KMS-11 (cell line): ENCODE data around the gene NUFIP1.

Source experiments
- H2AFZ ChIP-seq: fragments of 200-600 bp; sonication (generic); 2 replicates; pipeline ENCODE4 v1.6.1; 2016; ENCODE audit warnings: antibody characterized with exemption, mixed run types, low read depth
- H3K27ac ChIP-seq: fragments of 200-600 bp; sonication (generic); 2 replicates; pipeline ENCODE4 v1.6.1; 2016; ENCODE audit warnings: mild to moderate bottlenecking, mixed run types
- H3K27me3 ChIP-seq: fragments of 200-600 bp; sonication (generic); 2 replicates; pipeline ENCODE4 v1.6.1; 2017; ENCODE audit warnings: mild to moderate bottlenecking, low read depth, mixed run types, moderate library complexity; ENCODE audit not compliant: insufficient read depth
- H3K36me3 ChIP-seq: fragments of 200-600 bp; sonication (generic); 2 replicates; pipeline ENCODE4 v1.6.1; 2017; ENCODE audit warnings: mild to moderate bottlenecking, mixed run types; ENCODE audit not compliant: insufficient read depth
- H3K4me1 ChIP-seq: fragments of 200-600 bp; sonication (generic); 2 replicates; pipeline ENCODE4 v1.6.1; 2016; ENCODE audit warnings: mild to moderate bottlenecking, low read depth, mixed run types; ENCODE audit not compliant: poor library complexity, severe bottlenecking
- H3K4me2 ChIP-seq: fragments of 200-600 bp; sonication (generic); 2 replicates; pipeline ENCODE4 v1.7.0; 2016; ENCODE audit warnings: mild to moderate bottlenecking, mixed run types
- H3K4me3 ChIP-seq: fragments of 200-600 bp; sonication (generic); IDR thresholded peaks from 2 replicates; pipeline ENCODE4 v1.6.1; 2017; ENCODE audit warnings: low read depth, low read length, mixed read lengths; ENCODE audit not compliant: insufficient read depth
- H3K79me2 ChIP-seq: fragments of 200-600 bp; sonication (generic); 2 replicates; pipeline ENCODE4 v1.6.1; 2016; ENCODE audit warnings: low read depth, mixed run types; ENCODE audit not compliant: insufficient read depth
- H3K9ac ChIP-seq: fragments of 200-600 bp; sonication (generic); 2 replicates; pipeline ENCODE4 v1.6.1; 2016; ENCODE audit warnings: mild to moderate bottlenecking, mixed run types
- H4K20me1 ChIP-seq: fragments of 200-600 bp; sonication (generic); 2 replicates; pipeline ENCODE4 v1.6.1; 2016; ENCODE audit warnings: mild to moderate bottlenecking, mixed run types; ENCODE audit not compliant: insufficient read depth
- TF ChIP-seq, protein P1 (sequence below): fragments of 200-600 bp; sonication (generic); conservative IDR thresholded peaks from 2 replicates; pipeline ENCODE4 v1.6.1; 2017; ENCODE audit warnings: low read depth, mild to moderate bottlenecking, antibody characterized with exemption, low read length, moderate library complexity, mixed read lengths

The NUFIP1 gene

DNA sequence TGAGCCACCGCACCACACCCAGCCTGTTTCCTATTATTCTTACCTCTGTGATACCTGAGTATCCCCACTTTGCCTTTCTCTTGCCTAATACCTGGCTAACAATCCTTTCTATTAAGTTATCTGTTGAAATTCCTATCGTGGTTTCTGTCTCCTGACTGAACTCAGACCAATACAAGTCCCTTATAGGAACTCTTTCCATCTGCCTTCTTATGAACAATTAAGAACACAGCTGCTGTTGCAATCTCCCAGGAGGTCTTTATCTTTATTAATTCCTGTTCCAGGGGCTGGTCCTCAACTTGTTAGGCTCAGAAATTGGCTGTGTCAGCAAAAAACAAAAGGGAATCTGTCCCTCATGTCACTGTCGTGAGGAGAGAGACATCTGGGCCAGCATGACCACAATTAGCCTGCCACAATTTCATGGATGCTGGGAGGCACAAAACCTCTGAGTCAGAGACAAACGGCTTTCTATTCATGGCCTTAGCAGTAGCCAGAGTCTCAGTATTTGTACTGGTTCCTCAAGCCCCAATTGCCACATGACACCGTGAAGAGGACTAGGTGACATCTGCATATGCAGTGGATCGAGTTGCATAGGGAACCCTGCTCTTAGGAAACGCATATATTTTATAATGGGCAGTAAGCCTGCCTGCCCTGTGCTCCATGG, 58.2 kb downstream of the NUFIP1 start:
- no peaks in the 10 kb centered on the region for H3K36me3 ChIP-seq
- no peak overlapping the region for H3K27ac ChIP-seq
- no peaks in the 10 kb centered on the region for H4K20me1 ChIP-seq
- H3K4me2 ChIP-seq = no peak overlapping the region
- no peaks in the 10 kb centered on the region for H3K79me2 ChIP-seq
- no peak overlapping the region for H3K9ac ChIP-seq
- H2AFZ ChIP-seq = no peak overlapping the region
- TF ChIP-seq, protein P1, sequence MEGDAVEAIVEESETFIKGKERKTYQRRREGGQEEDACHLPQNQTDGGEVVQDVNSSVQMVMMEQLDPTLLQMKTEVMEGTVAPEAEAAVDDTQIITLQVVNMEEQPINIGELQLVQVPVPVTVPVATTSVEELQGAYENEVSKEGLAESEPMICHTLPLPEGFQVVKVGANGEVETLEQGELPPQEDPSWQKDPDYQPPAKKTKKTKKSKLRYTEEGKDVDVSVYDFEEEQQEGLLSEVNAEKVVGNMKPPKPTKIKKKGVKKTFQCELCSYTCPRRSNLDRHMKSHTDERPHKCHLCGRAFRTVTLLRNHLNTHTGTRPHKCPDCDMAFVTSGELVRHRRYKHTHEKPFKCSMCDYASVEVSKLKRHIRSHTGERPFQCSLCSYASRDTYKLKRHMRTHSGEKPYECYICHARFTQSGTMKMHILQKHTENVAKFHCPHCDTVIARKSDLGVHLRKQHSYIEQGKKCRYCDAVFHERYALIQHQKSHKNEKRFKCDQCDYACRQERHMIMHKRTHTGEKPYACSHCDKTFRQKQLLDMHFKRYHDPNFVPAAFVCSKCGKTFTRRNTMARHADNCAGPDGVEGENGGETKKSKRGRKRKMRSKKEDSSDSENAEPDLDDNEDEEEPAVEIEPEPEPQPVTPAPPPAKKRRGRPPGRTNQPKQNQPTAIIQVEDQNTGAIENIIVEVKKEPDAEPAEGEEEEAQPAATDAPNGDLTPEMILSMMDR = no peak
- no peak overlapping the region for H3K4me3 ChIP-seq
- peaks cover 11% of the 10 kb centered on the region for H3K4me1 ChIP-seq
- H3K27me3 ChIP-seq = no peaks in the 10 kb centered on the region

DNA sequence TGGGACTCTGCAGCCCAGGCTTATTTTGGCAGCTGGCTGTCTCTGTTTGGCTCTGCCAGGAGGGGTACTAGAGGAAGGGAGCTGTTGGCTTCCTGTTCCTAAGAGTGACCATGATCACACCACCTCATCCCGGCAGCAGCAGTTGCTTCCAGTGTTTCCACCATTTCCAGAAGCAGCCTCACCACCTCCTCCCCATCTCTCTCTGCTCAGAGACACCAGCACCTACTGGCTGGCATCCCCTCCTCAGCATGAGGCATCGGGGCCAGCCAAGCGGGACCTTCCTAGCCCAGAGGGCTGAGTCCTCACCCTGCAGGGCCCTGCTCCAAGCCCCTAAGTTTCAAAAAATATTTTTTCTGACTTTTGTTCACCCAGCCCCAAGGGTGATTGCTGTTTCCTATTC, 59.0 kb downstream of the NUFIP1 start:
- Histone ChIP-seq H3K4me1 (peaks cover 10% of the 10 kb centered on the region), H3K79me2 (no peaks in the 10 kb centered on the region), H4K20me1 (no peaks in the 10 kb centered on the region), H3K27ac (no peak overlapping the region), H2AFZ (no peak overlapping the region), H3K4me2 (no peak overlapping the region), H3K36me3 (no peaks in the 10 kb centered on the region), H3K9ac (no peak overlapping the region), H3K27me3 (no peaks in the 10 kb centered on the region), H3K4me3 (no peak overlapping the region)
- TF ChIP-seq, protein P1 = no peak

DNA sequence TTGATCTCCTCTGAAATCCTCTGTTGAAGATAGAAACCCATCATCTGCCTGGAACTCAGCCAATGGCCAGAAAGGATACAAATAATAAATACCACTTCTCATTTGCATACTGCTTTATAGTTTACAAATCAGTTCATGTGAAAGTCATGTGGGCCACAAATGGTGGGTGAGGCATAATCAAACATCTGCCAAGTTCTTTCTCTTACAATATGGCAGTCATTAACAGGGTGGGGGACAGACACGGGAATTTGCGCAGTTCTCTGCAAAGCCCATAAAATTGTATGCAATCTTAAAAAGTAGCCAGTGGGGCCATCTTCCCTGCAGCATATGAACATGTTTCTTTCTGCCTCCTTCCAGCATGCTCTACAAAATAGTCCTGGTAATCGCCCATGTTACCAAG, 59.6 kb downstream of the NUFIP1 start:
- Histone ChIP-seq H3K79me2 (no peaks in the 10 kb centered on the region), H2AFZ (no peak overlapping the region), H4K20me1 (no peaks in the 10 kb centered on the region), H3K4me3 (no peak overlapping the region), H3K4me1 (peaks cover 4% of the 10 kb centered on the region), H3K27ac (no peak overlapping the region), H3K36me3 (no peaks in the 10 kb centered on the region), H3K9ac (no peak overlapping the region), H3K27me3 (no peaks in the 10 kb centered on the region), H3K4me2 (no peak overlapping the region)
- TF ChIP-seq, protein P1 = no peak

DNA sequence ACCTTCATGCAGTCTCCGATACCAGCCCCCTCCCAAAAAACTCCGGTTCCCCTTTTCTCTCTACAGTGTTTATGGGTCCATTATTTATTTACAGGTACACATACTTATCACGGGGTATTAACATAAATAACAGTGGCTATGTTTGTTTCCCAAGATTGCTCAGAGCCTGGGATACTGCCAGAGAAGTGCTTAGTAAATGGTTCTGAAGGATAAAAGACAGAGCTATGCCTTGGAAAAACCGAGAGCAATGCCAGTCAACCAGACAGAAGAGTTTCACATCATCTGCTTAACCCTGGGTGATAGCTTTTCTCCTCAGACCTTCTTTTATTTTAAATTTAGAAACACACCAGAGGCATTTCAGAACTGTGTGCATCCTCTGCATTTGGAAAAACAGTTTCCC, 61.3 kb downstream of the NUFIP1 start:
- Histone ChIP-seq H3K27me3 (no peaks in the 10 kb centered on the region), H2AFZ (no peak overlapping the region), H3K9ac (no peak overlapping the region), H3K36me3 (no peaks in the 10 kb centered on the region), H4K20me1 (no peaks in the 10 kb centered on the region), H3K4me3 (no peak overlapping the region), H3K79me2 (no peaks in the 10 kb centered on the region), H3K4me1 (no peaks in the 10 kb centered on the region), H3K4me2 (no peak overlapping the region), H3K27ac (no peak overlapping the region)
- TF ChIP-seq, protein P1 = no peak
